ACC112 (cell line): Measurements from ENCODE around the gene COL18A1.

Experiments used
- H2AFZ ChIP-seq: fragments of 200-600 bp; sonication (generic); one replicate; pipeline ENCODE4 v1.6.0; 2017; ENCODE audit warnings: antibody characterized with exemption, low read length; ENCODE audit not compliant: unreplicated experiment
- H3K27ac ChIP-seq: fragments of 200-600 bp; sonication (generic); 2 replicates; pipeline ENCODE4 v1.5.1; 2014; ENCODE audit warnings: low read depth, mild to moderate bottlenecking, antibody characterized with exemption, low read length, moderate library complexity
- H3K27me3 ChIP-seq: fragments of 200-600 bp; sonication (generic); 2 replicates; pipeline ENCODE4 v1.6.1; 2014; ENCODE audit warnings: mild to moderate bottlenecking, antibody characterized with exemption, low read length, moderate library complexity, mixed read lengths; ENCODE audit not compliant: insufficient read depth
- H3K36me3 ChIP-seq: fragments of 200-600 bp; sonication (generic); 2 replicates; pipeline ENCODE4 v1.6.1; 2016; ENCODE audit warnings: mild to moderate bottlenecking, antibody characterized with exemption, low read length, moderate library complexity, mixed read lengths; ENCODE audit not compliant: insufficient read depth
- H3K4me1 ChIP-seq: fragments of 200-600 bp; sonication (generic); one replicate; pipeline ENCODE4 v1.6.1; 2016; ENCODE audit warnings: low read length, mixed read lengths; ENCODE audit not compliant: insufficient read depth, unreplicated experiment, control insufficient read depth
- H3K4me3 ChIP-seq: fragments of 200-600 bp; sonication (generic); 2 replicates; pipeline ENCODE4 v1.5.1; 2014; ENCODE audit warnings: mild to moderate bottlenecking, low read depth, low read length
- H3K79me2 ChIP-seq: fragments of 200-600 bp; sonication (generic); one replicate; pipeline ENCODE4 v1.6.0; 2016; ENCODE audit warnings: low read length; ENCODE audit not compliant: control insufficient read depth, unreplicated experiment, insufficient read depth

The COL18A1 gene

GRCh38 chr21:45384656-45385548 is 20.1 kb upstream of the COL18A1 start:
- H3K27ac ChIP-seq: no peak overlapping the region
- no peaks in the 10 kb centered on the region for H3K36me3 ChIP-seq
- H3K27me3 ChIP-seq: no peaks in the 10 kb centered on the region
- H3K4me1 ChIP-seq: peaks cover 15% of the 10 kb centered on the region
- no peaks in the 10 kb centered on the region for H3K79me2 ChIP-seq
- H2AFZ ChIP-seq: no peak overlapping the region
- no peak overlapping the region for H3K4me3 ChIP-seq

GRCh38 chr21:45385549-45386050 is 19.4 kb upstream of the COL18A1 start:
- H2AFZ ChIP-seq: no peak overlapping the region
- no peak overlapping the region for H3K27ac ChIP-seq
- H3K4me3 ChIP-seq: no peak overlapping the region
- no peaks in the 10 kb centered on the region for H3K79me2 ChIP-seq
- H3K36me3 ChIP-seq: no peaks in the 10 kb centered on the region
- H3K27me3 ChIP-seq: no peaks in the 10 kb centered on the region
- peaks cover 15% of the 10 kb centered on the region for H3K4me1 ChIP-seq

- H3K4me3 ChIP-seq: no peak overlapping the region
- no peaks in the 10 kb centered on the region for H3K79me2 ChIP-seq
- H3K4me1 ChIP-seq: peaks cover 15% of the 10 kb centered on the region
- H2AFZ ChIP-seq: no peak overlapping the region
- H3K27me3 ChIP-seq: no peaks in the 10 kb centered on the region
- H3K36me3 ChIP-seq: no peaks in the 10 kb centered on the region
- peak overlapping the region; percentile 4; the same call in 1 of the 2 replicates for H3K27ac ChIP-seq
Measured at GRCh38 chr21:45386336-45386727, 18.6 kb upstream of the COL18A1 start.

GRCh38 chr21:45386728-45387371 is 18.1 kb upstream of the COL18A1 start:
- H3K27me3 ChIP-seq: no peaks in the 10 kb centered on the region
- H3K4me1 ChIP-seq: peaks cover 15% of the 10 kb centered on the region
- H3K79me2 ChIP-seq: no peaks in the 10 kb centered on the region
- H3K4me3 ChIP-seq: no peak overlapping the region
- H3K36me3 ChIP-seq: no peaks in the 10 kb centered on the region
- peak overlapping the region; percentile 4; the same call in 1 of the 2 replicates for H3K27ac ChIP-seq
- H2AFZ ChIP-seq: no peak overlapping the region

- Histone ChIP-seq H3K4me3 (no peak overlapping the region), H2AFZ (peak overlapping the region; percentile 39), H3K27me3 (no peaks in the 10 kb centered on the region), H3K27ac (no peak overlapping the region; the same call in 1 of the 2 replicates), H3K4me1 (peaks cover 15% of the 10 kb centered on the region), H3K36me3 (no peaks in the 10 kb centered on the region), H3K79me2 (no peaks in the 10 kb centered on the region)
Measured at GRCh38 chr21:45387506-45387905, 17.5 kb upstream of the COL18A1 start.

- Histone ChIP-seq H3K4me1 (peaks cover 15% of the 10 kb centered on the region), H3K27ac (no peak overlapping the region), H3K4me3 (no peak overlapping the region), H3K27me3 (no peaks in the 10 kb centered on the region), H3K36me3 (no peaks in the 10 kb centered on the region), H2AFZ (no peak overlapping the region), H3K79me2 (no peaks in the 10 kb centered on the region)
Measured at GRCh38 chr21:45388011-45388521, 16.9 kb upstream of the COL18A1 start.

GRCh38 chr21:45388611-45389296 is 16.2 kb upstream of the COL18A1 start:
- Histone ChIP-seq H3K79me2 (no peaks in the 10 kb centered on the region), H2AFZ (no peak overlapping the region), H3K27me3 (no peaks in the 10 kb centered on the region), H3K36me3 (no peaks in the 10 kb centered on the region), H3K27ac (no peak overlapping the region), H3K4me1 (peaks cover 15% of the 10 kb centered on the region), H3K4me3 (no peak overlapping the region)

GRCh38 chr21:45390121-45390751 is 14.7 kb upstream of the COL18A1 start:
- Histone ChIP-seq H2AFZ (no peak overlapping the region), H3K27ac (no peak overlapping the region), H3K4me1 (peaks cover 15% of the 10 kb centered on the region), H3K27me3 (no peaks in the 10 kb centered on the region), H3K79me2 (no peaks in the 10 kb centered on the region), H3K4me3 (no peak overlapping the region), H3K36me3 (no peaks in the 10 kb centered on the region)

GRCh38 chr21:45390831-45391742 is 13.9 kb upstream of the COL18A1 start:
- no peak overlapping the region for H3K4me3 ChIP-seq
- H3K27me3 ChIP-seq: peaks cover 2% of the 10 kb centered on the region; the same call in 1 of the 2 replicates
- no peak overlapping the region for H2AFZ ChIP-seq
- peaks cover 15% of the 10 kb centered on the region for H3K4me1 ChIP-seq
- H3K36me3 ChIP-seq: no peaks in the 10 kb centered on the region
- H3K27ac ChIP-seq: no peak overlapping the region
- no peaks in the 10 kb centered on the region for H3K79me2 ChIP-seq
